GOT3 (cell line): ENCODE results near the gene SPOCK2.
"Not testable (repeated sequence)": the region's sequence is repeated elsewhere in the genome, so short reads cannot be mapped to it uniquely, and the experiment has no call there.

Experiments
- DNase-seq: peaks from one replicate; lab custom pipeline; 2025; ENCODE audit warnings: mixed read lengths; lab: John Stamatoyannopoulos, UW

SPOCK2 gene

DNA sequence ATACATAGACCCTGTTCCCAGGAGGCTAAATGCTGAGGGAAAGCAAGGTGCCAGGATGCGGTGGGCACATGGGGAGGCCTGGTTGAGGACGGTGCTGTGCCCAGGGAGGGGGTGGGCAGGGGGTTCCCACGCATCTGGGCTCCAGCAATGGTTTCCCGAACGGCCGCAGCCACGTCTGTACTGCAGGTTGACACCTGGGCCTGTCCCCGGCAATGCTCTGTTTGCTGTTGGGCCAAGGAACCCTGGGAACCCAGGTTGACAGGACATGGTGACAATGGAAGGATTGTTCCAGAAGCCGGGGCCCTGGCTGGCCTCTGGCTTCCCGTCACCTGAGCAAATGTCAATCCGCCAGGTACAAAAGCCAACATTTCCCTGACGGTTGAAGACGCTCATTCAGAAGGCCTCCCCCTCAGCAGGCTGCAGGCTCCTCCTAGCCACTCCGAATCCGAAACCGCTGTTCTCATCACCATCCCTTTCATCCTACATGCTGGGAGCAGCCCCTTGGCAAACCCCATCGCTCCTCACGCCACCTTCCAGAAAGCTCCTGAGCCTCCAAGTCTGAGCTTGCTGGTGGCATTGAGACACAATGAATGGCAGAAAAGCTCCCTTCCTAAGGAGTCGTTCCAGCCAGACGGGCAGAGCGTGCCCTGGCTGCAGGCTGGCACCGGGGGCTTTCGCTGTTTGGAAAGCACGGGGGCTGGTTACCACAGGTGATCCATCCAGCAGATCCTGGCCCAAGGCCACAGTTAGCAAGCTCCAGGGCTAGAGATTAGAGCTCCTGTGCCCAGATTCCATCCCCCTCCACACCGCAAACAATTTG lies 31.2 kb downstream of the SPOCK2 start:
- DNase-seq: no peak

DNA sequence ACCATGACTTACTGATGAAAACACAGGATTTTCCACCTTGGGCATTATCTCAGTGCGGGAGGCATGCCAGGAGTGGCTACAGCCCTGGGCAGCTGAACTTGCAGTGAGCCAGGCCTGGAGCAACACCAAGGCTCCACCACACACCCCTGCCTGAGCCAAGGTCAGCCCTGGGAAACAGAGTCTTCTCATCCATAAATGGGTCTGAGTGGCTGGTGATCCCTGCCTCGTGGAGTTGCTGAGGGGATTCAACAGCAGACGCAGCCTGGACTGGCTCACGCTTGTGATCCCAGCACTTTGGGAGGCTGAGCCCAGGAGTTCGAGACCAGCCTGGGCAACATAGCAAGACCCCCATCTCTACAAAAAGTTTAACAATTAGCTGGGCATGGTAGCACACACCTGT lies 32.2 kb downstream of the SPOCK2 start:
- DNase-seq: no peak

DNA sequence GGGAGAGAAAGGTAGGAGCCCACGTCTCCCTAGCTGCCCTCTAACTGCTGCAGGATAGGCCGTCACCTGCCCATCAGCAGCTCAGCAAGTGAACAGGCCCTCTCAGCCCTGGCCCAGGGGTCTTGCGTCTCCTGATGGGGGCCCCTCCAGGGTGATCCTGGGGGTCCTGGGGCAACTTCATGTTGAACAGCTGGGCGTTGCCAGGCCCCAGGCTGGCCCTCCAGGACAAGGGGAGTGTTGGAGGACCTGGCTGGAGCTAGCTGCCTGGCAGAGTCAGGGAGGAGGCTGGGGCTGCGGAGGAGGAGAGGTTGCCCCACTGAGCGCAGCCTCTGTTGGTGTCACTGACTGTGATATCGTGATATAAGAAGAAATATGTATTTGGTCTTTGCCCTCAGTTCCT lies 34.7 kb downstream of the SPOCK2 start:
- DNase-seq: no peak

DNA sequence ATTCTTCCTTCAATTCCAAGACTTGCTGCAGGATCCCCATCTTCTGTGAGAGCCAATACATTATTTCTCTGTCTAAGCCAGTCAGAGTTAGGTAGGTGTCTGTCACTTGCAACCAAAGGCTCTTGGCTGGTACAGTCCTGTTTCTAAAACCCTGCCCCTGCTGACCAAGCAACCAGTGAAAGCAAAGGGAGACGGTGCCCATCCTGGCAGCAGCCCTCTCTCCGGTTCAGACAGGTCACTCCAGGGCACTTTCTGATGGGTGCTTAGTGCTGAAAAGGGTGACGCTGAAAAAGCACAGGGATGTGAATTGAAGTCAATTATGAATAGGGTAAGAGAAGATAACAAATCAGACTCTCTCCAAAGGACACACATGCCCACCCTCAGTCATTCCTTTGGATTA lies 37.5 kb downstream of the SPOCK2 start:
- DNase-seq: no peak

DNA sequence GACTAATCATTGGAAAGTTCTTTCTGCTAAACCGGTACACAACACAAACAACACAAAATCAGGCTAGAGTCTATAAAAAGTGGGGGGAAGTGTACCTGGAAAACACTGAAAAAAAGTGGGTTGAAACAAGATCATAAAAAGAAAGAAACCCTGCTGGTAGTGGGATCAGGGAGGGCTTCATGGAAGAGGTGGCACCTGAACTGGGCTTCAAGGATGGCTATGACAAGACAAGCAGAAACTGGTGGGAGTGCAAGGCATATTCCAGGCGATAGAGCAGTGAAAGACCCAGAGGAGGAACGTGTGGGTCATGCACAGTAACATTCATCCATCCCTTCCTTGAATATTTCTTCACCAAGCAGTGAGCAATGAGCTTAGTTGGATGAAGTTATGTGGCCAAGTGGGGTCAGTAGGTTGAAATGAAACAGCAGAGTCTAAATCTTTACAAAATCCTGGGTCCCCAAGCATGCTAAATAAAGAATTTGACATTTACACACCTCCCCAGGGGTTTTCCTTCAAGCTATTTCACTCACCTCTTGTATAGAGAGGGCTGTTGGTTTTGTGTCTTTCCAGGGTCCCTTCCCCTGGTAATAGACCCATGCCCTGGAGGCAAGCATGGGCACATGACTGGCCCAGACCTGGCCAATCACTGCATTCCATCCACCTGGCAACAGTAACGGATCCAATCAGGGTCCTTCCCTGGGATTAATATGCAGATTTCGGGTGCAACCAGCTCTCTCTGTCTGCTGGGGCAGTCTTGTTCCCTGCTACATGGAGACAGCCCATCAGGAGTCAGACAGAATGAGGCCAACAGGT lies 38.2 kb downstream of the SPOCK2 start:
- no peak for DNase-seq

DNA sequence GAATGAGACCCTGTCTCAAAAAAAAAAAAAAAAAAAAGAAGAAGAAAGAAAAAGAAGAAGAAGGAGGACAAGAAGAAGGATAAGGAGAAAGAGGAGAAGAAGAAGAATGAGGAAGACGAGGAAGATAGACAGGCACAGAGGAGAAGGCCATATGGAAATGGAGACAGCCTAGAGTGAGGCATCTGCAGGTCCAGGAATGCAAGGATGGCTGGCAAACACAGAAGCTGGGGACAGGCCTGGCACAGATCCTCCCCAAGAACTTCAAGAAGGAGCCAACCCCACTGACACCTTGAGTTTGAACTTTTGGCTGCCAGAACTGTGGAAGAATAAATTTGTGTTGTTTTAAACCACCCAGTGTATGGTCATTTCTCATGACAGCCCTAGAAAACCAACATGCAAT lies 38.9 kb downstream of the SPOCK2 start:
- DNase-seq: no peak

DNA sequence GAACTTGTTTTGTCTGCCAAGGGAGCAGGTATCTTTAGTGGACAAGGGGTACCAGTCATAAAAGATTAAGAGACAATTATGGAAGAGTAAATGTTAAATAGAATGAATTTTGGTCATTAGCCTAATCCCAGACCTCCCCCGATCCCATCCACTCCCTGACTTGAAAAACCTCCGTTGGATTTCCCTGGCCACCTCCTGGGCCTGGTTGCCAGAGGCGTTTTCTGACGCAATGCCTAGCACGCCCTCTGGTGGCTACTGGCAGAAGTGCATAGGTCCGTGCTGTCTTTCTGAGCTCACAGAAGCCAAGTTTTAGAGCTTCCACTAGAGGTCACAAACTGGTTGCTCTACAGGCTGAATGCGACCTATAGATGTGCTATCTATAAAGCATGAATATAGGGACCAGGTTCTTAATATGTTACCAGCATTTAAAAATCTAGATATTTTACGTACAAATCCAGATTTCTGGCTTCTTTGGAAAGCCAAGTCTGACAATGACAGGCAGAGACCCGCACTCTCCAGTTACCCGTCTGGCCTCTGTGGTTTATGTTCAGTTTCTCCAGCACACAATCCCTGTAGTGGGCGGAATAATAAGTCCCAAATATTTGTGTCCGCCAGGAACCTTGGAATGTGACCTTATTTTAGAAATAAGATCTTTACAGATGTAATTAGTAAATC lies 39.8 kb downstream of the SPOCK2 start:
- peak; percentile 33 for DNase-seq

DNA sequence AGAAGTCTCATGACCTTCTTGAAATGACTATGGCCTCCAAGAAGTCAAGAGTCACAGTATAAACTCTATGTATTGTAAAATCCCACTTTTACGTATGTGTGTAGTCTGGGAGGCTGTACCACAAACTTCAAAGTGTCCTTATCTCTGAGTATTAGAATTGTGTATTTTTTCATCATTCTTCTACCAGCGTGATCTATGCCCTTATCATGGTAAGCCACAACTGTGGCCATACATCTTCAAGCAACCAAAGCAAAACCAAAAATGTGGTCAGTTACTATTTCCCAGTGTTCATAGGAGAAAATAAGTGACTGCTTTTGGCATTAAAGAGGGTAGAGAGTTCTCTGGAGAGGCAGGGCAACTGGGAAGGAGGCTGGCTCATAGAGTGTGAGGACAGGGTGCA lies 42.8 kb downstream of the SPOCK2 start:
- no peak for DNase-seq

DNA sequence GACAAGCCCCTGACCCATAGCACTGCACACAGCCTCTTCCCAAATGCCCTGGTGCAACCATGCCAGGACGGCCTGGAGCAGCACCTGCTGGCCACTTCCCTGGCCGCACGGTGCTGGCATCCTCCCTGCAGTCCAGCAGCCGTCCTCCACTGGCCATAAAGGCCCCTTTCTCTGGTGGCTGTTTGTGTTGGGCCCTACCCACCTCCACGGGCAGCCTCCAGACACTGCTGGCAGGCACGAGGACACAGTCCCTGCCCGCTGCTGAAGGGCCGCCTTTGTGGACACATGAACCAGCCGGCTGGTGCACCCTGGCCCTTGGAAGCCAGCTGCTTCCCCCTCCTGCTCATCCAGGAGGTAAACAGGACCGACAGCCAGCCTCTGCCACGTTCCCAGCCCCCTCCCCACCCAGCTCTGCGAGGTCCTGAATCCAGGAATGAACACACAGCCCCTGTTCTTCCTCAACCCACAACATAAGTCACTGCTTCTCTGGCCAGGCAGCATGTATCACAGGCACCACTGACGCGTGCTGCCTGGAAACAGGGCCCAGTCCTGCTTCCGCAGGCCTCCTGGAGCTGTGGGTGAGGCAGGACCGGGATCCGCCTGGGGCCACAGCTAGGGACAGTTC lies 43.8 kb downstream of the SPOCK2 start:
- DNase-seq: no peak

DNA sequence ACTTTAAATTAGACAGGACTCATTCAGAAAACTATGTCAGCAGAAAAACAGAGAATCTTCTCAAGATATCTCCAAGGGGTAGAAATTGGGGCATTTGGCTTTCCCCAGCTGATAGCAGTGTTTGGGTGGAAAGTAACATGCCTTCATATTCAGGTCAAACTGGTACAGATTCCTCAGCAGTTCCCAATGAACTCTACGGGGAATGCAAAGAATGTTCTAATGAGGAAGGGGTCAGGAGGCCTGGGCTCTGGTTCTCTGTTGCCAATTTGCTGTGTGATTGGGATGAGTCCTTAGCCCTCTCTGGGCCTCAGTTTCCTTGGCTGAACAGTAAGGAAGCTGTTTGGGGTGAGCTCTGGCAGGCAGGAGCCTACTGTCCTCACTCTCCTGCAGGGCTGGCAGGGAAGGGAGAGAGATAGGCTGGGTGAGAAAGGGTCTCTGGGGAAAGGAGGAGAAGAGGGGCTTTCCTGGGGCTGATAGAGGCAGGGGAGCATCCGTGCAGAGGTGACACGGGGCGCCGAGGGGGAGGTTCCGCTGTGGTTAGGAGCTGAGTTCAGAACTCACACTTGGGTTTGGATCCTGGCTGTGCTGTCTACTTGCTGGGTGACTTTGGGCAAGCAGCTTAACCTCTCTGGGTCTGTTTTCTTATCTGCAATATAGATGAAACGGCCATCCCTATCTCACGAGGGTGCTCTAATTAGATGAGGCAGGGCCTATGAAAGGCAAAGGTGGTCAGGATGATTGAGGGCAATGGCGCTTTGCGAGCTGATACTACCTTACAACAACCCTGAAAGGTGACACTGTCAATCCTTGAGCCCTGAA lies 45.1 kb downstream of the SPOCK2 start:
- DNase-seq: no peak

DNA sequence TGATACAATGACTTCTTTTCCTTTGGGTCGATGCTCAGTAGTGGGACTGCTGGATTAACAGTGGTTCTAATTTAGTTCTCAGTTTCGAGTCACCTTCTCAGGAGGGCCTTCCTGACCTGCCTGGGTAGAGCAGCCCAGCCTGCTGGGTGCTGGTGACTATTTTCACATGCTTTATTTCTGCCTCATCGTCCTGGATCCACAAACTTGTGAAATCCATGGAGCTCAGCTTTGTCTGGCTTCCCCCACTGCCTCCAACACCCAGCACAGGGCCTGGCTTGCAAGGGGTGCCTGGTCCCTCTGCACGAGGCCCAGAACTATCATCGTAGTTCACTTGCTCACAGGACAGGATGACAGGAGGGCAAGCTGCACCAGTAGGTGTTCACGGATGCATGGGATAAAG lies 46.9 kb downstream of the SPOCK2 start:
- no peak for DNase-seq

DNA sequence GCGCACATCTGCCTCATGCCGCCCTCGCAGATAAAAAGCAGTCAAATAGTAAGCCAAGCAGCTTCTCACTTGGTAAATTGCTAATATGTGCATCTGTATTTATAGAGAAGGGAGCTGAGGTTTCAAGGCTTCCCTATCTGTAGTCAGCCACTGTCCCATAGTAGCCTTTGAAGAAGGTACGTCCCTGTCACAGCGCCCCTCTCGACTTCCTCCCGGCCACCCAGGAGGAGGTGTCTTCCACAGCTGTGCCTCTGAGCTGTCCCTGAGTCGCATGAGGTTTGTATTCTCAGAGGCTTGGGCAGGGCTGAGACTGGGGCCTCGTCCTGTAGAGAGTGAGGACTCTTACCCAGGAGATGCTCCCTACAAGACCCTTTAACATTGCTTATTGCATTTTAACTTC lies 49.0 kb downstream of the SPOCK2 start:
- no peak for DNase-seq

DNA sequence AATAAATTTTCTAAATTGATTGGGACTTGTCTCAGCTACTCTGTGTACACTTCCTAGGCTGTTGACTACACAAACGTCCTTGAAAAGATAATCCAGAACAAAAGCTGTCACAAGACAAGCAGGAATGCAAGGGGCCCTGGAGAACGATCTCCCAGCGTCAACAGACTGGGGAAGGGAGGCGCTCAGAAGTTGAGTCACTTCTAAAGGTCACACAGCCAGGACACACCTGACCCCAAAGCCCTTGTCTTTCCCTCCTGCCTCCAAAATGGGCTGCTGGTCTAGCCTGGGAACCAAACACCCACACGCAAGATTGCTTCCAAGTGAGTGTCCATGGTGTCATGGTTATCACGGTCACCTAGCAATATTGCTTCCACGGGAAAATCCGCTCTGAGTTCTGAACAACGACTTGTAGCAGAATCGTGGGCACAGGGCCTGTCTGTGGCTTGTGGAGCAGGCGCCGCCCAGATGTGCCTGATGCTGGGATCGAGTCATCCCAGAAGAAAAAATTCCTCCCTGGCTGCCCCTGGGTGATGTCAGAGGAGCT lies 49.8 kb downstream of the SPOCK2 start:
- no peak for DNase-seq

DNA sequence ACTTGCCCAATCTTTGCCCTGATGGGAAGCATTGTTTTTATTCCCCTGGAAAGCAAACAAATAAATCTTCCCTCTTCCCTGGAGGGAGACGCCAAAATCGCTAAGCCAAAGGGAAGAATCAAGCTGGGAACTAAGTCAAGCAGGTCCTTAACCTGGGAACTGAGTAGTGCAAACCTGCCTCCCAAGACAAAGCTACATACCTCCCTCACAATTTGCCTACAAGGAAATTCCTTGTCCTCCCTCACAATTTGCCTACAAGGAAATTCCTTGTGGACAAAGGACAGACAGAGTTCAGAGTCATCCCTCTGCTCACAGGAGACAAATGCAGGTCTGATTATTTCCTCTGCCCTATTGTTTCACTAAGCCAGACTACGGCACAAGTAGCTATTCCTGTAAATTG lies 50.5 kb downstream of the SPOCK2 start:
- no peak for DNase-seq

DNA sequence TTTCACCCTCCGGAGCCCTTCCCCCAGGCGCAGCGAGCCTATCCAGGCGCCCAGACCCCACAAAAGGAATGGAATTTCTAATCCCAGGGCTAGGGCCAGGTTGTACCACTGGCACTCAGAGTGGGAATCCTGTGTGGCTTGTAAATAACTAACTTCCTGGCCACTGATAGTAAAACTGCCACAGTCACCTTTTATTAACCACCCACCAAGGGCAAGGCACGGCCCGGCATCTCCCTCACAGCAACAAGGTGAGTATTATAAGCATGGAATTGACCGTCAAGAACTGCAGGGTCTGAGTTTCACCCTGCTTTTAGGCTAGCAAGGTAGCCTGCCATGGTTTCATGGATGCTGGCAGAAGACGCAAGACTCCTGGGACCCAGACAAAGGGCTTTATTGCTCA lies 51.1 kb downstream of the SPOCK2 start:
- DNase-seq: no peak

DNA sequence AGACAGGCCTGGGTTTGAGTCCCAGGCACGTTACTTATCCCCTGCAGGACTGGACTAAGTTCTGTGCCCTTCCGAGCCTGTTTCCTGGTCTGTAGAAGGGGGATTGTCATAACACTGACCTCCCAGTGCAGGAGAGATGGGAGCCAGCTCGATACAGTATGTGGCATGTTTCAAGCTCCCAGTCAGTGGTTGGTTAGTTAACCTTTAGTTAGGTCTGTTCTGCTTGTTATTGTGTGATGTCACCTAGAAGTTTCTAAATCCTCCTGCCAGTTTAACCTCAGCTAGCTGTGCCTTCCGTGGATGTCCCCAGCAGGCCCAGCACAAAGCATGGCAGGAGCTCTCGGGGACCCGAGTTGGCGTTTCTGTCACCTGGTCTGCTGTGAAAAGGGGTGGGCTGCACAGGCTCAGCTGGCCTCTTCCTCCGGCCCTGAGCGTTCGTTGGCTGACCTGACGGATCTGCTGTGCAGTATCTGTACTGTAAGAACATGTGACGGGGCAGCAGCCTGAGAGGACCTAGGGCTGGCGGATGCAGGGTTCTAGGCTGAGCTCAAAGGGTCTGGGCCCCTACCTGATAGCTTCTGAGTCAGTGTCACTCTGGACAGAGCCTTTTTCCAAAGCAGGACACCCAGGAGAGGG lies 53.0 kb downstream of the SPOCK2 start:
- no peak for DNase-seq

DNA sequence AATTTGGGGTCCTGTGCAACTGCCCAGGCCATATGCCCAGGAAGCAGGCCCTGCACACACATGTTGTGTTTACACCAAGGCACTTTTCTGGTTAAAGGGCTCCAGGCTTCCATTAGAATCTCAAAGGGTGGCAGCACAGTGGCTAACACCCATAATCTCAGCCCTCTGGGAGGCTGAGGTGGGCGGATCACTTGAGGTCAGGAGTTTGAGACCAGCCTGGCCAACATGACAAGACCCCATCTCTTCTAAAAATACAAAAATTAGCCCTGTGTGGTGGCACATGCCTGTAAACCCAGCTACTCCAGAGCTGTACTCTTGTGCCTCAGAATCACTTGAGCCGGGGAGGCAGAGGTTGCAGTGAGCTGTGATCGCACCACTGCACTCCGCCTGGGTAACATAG lies 53.6 kb downstream of the SPOCK2 start:
- no peak for DNase-seq

DNA sequence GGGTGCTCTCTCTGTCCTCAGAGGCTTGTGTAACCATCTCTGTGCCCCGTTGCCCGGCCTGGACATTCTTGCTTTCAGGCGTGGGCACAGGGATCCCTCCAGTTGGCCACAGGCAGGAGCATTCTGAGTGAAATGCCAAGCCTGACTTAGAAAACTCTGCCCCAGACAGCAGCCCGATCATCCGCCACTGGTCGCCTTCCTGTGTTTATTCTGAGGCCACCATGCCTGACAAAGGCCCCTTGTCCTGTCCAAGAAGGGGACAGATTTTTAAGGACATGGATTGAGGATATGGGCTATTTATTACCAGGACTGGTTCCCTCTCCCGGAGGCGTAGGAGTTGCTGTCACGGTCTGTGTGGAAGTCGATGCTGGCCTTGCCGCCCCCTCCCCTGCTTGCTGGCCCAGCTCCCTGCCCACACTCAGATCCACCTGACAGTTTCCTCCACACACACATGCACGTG lies 54.3 kb downstream of the SPOCK2 start:
- no peak for DNase-seq

DNA sequence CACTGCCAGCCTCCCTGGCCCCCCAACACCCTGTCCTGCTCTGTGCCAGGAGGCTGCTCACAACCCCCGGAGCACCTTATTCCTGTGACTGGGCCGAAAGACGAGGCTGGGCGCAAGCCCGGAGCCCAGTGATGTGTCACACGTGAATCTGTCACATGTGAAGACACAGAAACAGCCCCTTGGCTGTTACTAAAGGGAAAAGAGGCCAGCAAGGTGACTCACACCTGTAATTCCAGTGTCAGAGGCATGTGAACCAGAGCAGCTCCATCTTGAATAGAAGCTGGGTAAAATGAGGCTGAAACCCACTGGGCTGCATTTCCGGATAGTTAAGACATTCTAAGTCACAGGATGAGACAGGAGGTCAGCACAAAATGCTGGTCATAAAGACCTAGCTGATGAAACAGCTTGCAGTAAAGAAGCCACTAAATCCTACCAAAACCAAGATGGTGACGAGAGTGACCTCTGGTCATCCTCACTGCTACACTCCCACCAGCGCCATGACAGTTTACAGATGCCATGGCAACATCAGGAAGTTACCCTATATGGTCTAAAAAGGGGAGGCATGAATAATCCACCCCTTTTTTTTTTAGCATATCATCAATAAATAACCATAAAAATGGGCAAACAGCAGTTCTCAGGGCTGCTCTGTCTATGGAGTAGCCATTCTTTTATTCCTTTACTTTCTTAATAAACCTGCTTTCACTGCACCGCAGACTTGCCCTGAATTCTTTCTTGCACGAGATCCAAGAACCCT lies 55.8 kb downstream of the SPOCK2 start:
- not testable (repeated sequence) for DNase-seq

DNA sequence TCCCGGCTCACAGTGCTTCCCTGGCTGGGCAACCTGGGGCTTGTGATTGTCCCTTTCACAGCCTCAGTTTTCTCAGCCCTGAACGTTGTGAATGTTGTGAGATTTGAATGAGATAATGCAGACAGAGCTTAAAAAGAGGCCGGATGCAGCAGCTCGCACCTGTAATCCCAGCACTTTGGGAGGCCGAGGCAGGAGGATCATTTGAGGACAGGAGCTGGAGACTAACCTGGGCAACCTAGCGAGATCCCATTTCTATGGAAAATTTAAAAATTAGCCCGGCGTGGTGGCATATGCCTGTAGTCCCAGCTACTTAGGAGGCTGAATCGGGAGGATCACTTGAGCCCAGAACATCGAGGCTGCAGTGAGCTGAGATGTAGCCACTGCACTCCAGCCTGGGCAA lies 56.6 kb downstream of the SPOCK2 start:
- DNase-seq: no peak
